H1 (cell line): ENCODE measurements around the gene MMP17. TPM values are rescaled to one million over a fixed set of nuclear protein-coding genes. Genes with fewer than 3 reads are reported as not detected.

ENCODE experiments used
- CTCF ChIA-PET: fragments of 300-600 bp; sonication (Branson Sonifier 250); formaldehyde crosslinking; loops from one replicate; lab custom pipeline; 2021; ENCODE audit not compliant: partially characterized antibody; lab: Charles Lee
- POLR2A ChIA-PET: fragments of 300-600 bp; sonication (Branson Sonifier 250); formaldehyde crosslinking; loops from one replicate; lab custom pipeline; 2021; ENCODE audit warnings: inconsistent platforms; ENCODE audit not compliant: partially characterized antibody; lab: Charles Lee
- DNase-seq, 2 experiments: peaks; one replicate each; pipeline versions ENCODE4 v3.0.0 to v3.0.0-alpha.2; 2010 to 2022; ENCODE audit warnings: low spot score in 2 of 2, low read depth in 1 of 2, mixed read lengths in 1 of 2
- FAIRE-seq: peaks from 2 replicates; lab custom pipeline; 2011; peaks lifted over from hg19 to GRCh38; lab: Jason Lieb, UNC
- H2AFZ ChIP-seq: 2 replicates; pipeline ENCODE4 v1.8.1; 2012; ENCODE audit warnings: low read length, inconsistent platforms
- H2AK5ac ChIP-seq: 2 replicates; pipeline ENCODE4 v1.6.1; 2013; ENCODE audit warnings: low read depth, low read length
- H2BK120ac ChIP-seq: replicated peaks from 2 replicates; pipeline ENCODE3; 2013; ENCODE audit warnings: low read depth, low read length, inconsistent platforms
- H2BK12ac ChIP-seq: 2 replicates; pipeline ENCODE4 v1.6.1; 2013; ENCODE audit warnings: low read depth, low read length
- H2BK15ac ChIP-seq: 2 replicates; pipeline ENCODE4 v1.6.1; 2013; ENCODE audit warnings: low read length
- H2BK20ac ChIP-seq: 2 replicates; pipeline ENCODE4 v1.6.1; 2013; ENCODE audit warnings: low read length
- H2BK5ac ChIP-seq: 2 replicates; pipeline ENCODE4 v1.6.1; 2013; ENCODE audit warnings: low read depth, low read length
- H3K14ac ChIP-seq: 2 replicates; pipeline ENCODE4 v1.6.1; 2013; ENCODE audit warnings: inconsistent platforms; ENCODE audit not compliant: insufficient read length
- H3K18ac ChIP-seq: 2 replicates; pipeline ENCODE4 v1.6.1; 2013; ENCODE audit warnings: low read length; ENCODE audit errors: extremely low read depth
- H3K23ac ChIP-seq: 2 replicates; pipeline ENCODE4 v1.6.1; 2013; ENCODE audit warnings: inconsistent platforms; ENCODE audit not compliant: insufficient read length
- H3K23me2 ChIP-seq: 2 replicates; pipeline ENCODE4 v1.6.1; 2013; ENCODE audit warnings: low read depth, low read length
- H3K27ac ChIP-seq: 2 replicates; pipeline ENCODE4 v1.6.1; 2011; ENCODE audit warnings: low read depth, low read length, inconsistent platforms
- H3K27me3 ChIP-seq, 4 experiments: replicated peaks in 1 of 4; 1 replicate in 1 of 4; 2 replicates in 3 of 4; pipeline versions ENCODE4 v1.6.1 to v1.8.1; 2011 to 2013; ENCODE audit warnings: low read length in 3 of 4, mild to moderate bottlenecking in 3 of 4, inconsistent platforms in 2 of 4, mixed read lengths in 2 of 4, moderate library complexity in 1 of 4; ENCODE audit not compliant: control insufficient read depth in 3 of 4, insufficient read depth in 3 of 4; ENCODE audit errors: extremely low read depth in 1 of 4
- H3K36me3 ChIP-seq, 4 experiments: 2 replicates each; pipeline versions ENCODE4 v1.6.1 to v1.8.1; 2011 to 2013; ENCODE audit warnings: mild to moderate bottlenecking in 4 of 4, low read length in 3 of 4, moderate library complexity in 2 of 4, control low read depth in 1 of 4, inconsistent platforms in 1 of 4; ENCODE audit not compliant: insufficient read depth in 4 of 4, control insufficient read depth in 2 of 4
- H3K4ac ChIP-seq: replicated peaks from 2 replicates; pipeline ENCODE3; 2013; ENCODE audit warnings: low read length, low read depth, mixed read lengths, inconsistent platforms; ENCODE audit not compliant: insufficient read length
- H3K4me1 ChIP-seq, 4 experiments: replicated peaks in 1 of 4; 1 replicate in 1 of 4; 2 replicates in 3 of 4; pipeline versions ENCODE4 v1.6.1 to v1.8.1; 2011 to 2013; ENCODE audit warnings: low read length in 3 of 4, inconsistent platforms in 2 of 4, mixed read lengths in 1 of 4; ENCODE audit not compliant: insufficient read depth in 4 of 4, control insufficient read depth in 3 of 4
- H3K4me2 ChIP-seq, 2 experiments: 2 replicates each; pipeline versions ENCODE4 v1.6.1 to v1.8.1; 2011 to 2013; ENCODE audit warnings: low read depth in 2 of 2, low read length in 2 of 2, control low read depth in 1 of 2, inconsistent platforms in 1 of 2, mild to moderate bottlenecking in 1 of 2; ENCODE audit not compliant: insufficient read depth in 1 of 2
- H3K4me3 ChIP-seq, 4 experiments: fragments of 200-600, 300-600 bp in 1 of 4; sonication (generic), shearing (Covaris generic), sonication (Bioruptor Twin) in 1 of 4; 2 replicates each; pipeline versions ENCODE4 v1.5.1 to v1.8.1; 2011 to 2016; ENCODE audit warnings: low read length in 4 of 4, low read depth in 3 of 4, control low read depth in 2 of 4, inconsistent platforms in 2 of 4, mild to moderate bottlenecking in 2 of 4, mixed read lengths in 1 of 4, moderate library complexity in 1 of 4; ENCODE audit not compliant: insufficient read depth in 2 of 4; ENCODE audit errors: extremely low read depth in 1 of 4
- H3K56ac ChIP-seq: replicated peaks from 2 replicates; pipeline ENCODE3; 2013; ENCODE audit warnings: low read depth, mild to moderate bottlenecking, mixed read lengths, low read length, inconsistent platforms; ENCODE audit not compliant: insufficient read length
- H3K79me1 ChIP-seq: 2 replicates; pipeline ENCODE4 v1.6.1; 2013; ENCODE audit warnings: low read depth, low read length, control low read depth
- H3K79me2 ChIP-seq, 2 experiments: 2 replicates each; pipeline versions ENCODE4 v1.6.1 to v1.8.1; 2012 to 2013; ENCODE audit warnings: low read length in 2 of 2, mild to moderate bottlenecking in 2 of 2, inconsistent platforms in 1 of 2; ENCODE audit not compliant: insufficient read depth in 2 of 2, control insufficient read depth in 1 of 2
- H3K9ac ChIP-seq, 4 experiments: replicated peaks in 1 of 4; 1 replicate in 1 of 4; 2 replicates in 3 of 4; pipeline versions ENCODE4 v1.6.1 to v1.8.1; 2011 to 2013; ENCODE audit warnings: low read depth in 3 of 4, low read length in 3 of 4, control low read depth in 2 of 4, mild to moderate bottlenecking in 2 of 4, moderate library complexity in 2 of 4, inconsistent platforms in 1 of 4; ENCODE audit errors: extremely low read depth in 1 of 4
- H3K9me3 ChIP-seq, 2 experiments: 2 replicates each; pipeline versions ENCODE4 v1.6.1 to v1.8.1; 2012 to 2013; ENCODE audit warnings: mild to moderate bottlenecking in 2 of 2, moderate library complexity in 2 of 2, control low read depth in 1 of 2, inconsistent platforms in 1 of 2, low read depth in 1 of 2, low read length in 1 of 2, mixed read lengths in 1 of 2; ENCODE audit not compliant: insufficient read depth in 2 of 2
- H4K20me1 ChIP-seq, 2 experiments: replicated peaks in 1 of 2; 2 replicates each; pipeline versions ENCODE3 to v1.8.1; 2011 to 2013; ENCODE audit warnings: inconsistent platforms in 2 of 2, low read length in 2 of 2, mild to moderate bottlenecking in 1 of 2; ENCODE audit not compliant: insufficient read depth in 2 of 2, control insufficient read depth in 1 of 2
- H4K5ac ChIP-seq: 2 replicates; pipeline ENCODE4 v1.6.1; 2013; ENCODE audit warnings: low read length, low read depth, mixed read lengths, inconsistent platforms; ENCODE audit not compliant: insufficient read length
- H4K8ac ChIP-seq: 2 replicates; pipeline ENCODE4 v1.8.0; 2013; ENCODE audit warnings: mild to moderate bottlenecking, moderate library complexity, low read length, inconsistent platforms; ENCODE audit not compliant: insufficient read depth; ENCODE audit errors: extremely low read depth
- H4K91ac ChIP-seq: replicated peaks from 2 replicates; pipeline ENCODE3; 2013; ENCODE audit warnings: low read length, mixed read lengths, inconsistent platforms; ENCODE audit not compliant: insufficient read length
- CTBP2 ChIP-seq: IDR thresholded peaks from 2 replicates; pipeline ENCODE4 v1.7.0; 2011; ENCODE audit warnings: borderline replicate concordance, mild to moderate bottlenecking, moderate library complexity, mixed read lengths, low read length; ENCODE audit not compliant: insufficient read depth, insufficient read length
- FOSL1 ChIP-seq: IDR thresholded peaks from 2 replicates; pipeline ENCODE4 v1.6.1; 2011; ENCODE audit warnings: mild to moderate bottlenecking, low read depth, low read length, moderate library complexity; ENCODE audit not compliant: insufficient read depth
- HDAC6 ChIP-seq: IDR thresholded peaks from one replicate; pipeline ENCODE4 v1.7.1; 2012; ENCODE audit warnings: low read depth, mild to moderate bottlenecking, inconsistent platforms, low read length, moderate library complexity
- SAP30 ChIP-seq: fragments of 300-600 bp; sonication (generic); IDR thresholded peaks from 2 replicates; pipeline ENCODE4 v1.7.1; 2012; ENCODE audit warnings: low read length, moderate library complexity, mild to moderate bottlenecking, inconsistent platforms; ENCODE audit not compliant: insufficient read depth, insufficient replicate concordance
- TEAD4 ChIP-seq: IDR thresholded peaks from 2 replicates; pipeline ENCODE4 v1.6.1; 2012; ENCODE audit warnings: low read depth, low read length, inconsistent platforms, mixed read lengths
- USF2 ChIP-seq: IDR thresholded peaks from 2 replicates; pipeline ENCODE4 v1.6.1; 2011; ENCODE audit warnings: low read length, improper control_type of control experiment
- WGBS, 2 experiments: shearing (Covaris generic) in 1 of 2; methylation state at CpG; one replicate each; pipeline versions ENCODE4 v1.1.6 to v1.1.7; 2013 to 2015; ENCODE audit warnings: low lambda C conversion rate in 2 of 2, mixed read lengths in 2 of 2, inconsistent platforms in 1 of 2, low coverage in 1 of 2, missing lambda C conversion rate in 1 of 2; ENCODE audit not compliant: insufficient replicate concordance in 2 of 2, insufficient coverage in 1 of 2, insufficient read length in 1 of 2; ENCODE audit errors: extremely low coverage in 1 of 2, missing lambda C conversion rate in 1 of 2; 5-methylcytosine and 5-hydroxymethylcytosine counted together
- polyA plus RNA-seq, 7 experiments: library from polyadenylated mRNA; depleted of rRNA in 3 of 7; stranded (reverse) in 5 of 7; unstranded in 2 of 7; fragments of >200 nt in 5 of 7; fragments of 200-250 nt in 2 of 7; gene quantifications; 1 replicate in 5 of 7; 2 replicates in 1 of 7; 4 replicates in 1 of 7; pipeline versions ENCODE4 v1.2.1 to v1.2.3, GENCODE V29; 2011 to 2013; ENCODE audit warnings: missing spikeins in 2 of 7, mixed read lengths in 2 of 7
- total RNA-seq: library from RNA; stranded (reverse); fragmentation: NEBNext Ultra II Directional; extraction: Animal tissue kit (Norgen Biotek cat#: 25700); gene quantifications from 2 replicates; pipeline ENCODE4 v1.2.1, GENCODE V29; 2021
- TF ChIP-seq, protein P1 (sequence below), 3 experiments: IDR thresholded peaks; 1 replicate in 2 of 3; 2 replicates in 1 of 3; pipeline versions ENCODE4 v1.5.1 to v1.6.1; 2011; ENCODE audit warnings: low read length in 3 of 3, mild to moderate bottlenecking in 3 of 3, inconsistent platforms in 2 of 3, low read depth in 1 of 3, moderate library complexity in 1 of 3; ENCODE audit not compliant: insufficient read depth in 1 of 3; ENCODE audit errors: control extremely low read depth in 1 of 3

The MMP17 gene
- total and polyA plus RNA-seq, 2 of the 8 experiments (the other 6 are each of a cell fraction or from before 2014, with no cell fraction given): 41.3 to 53.8 TPM

DNA sequence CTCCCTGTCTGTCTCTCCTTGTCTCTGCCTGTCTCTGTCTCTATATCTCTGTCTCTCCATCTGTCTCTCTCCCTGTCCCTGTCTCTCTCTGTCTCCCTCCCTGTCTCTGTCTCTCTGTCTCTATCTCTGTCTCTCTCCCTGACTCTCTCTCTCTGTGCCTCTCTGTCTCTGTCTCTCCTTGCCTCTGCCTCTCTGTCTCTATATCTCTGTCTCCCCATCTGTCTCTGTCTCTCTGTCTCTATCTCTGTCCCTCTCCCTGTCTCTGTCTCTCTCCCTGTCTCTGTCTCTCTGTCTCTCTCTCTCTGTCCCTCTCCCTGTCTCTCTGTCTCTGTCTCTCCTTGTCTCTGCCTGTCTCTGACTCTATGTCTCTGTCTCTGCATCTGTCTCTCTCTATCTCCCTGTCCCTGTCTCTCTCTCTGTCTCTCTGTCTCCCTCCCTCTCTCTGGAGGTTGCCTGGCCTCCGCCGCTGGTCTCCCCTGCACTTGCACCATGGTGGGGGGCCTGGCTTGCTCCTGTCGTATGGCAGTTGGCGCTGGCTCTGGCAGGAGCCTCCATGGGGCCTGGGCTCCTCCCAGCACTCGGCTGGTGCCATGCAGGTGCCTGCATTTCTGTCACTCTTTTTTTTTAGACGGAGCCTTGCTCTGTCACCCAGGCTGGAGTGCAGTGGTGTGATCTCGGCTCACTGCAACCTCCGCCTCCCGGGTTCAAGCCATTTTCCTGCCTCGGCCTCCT is 28.3 kb downstream of the MMP17 start:
- Histone ChIP-seq H3K27me3 (no peaks in the 10 kb centered on the region; a peak in 1 of 7 replicates), H2BK120ac (no peak overlapping the region), H3K79me1 (no peaks in the 10 kb centered on the region), H3K4me2 (peak overlapping the region in 1 of 2 experiments; percentile 26; a peak in 1 of 4 replicates), H4K91ac (no peak overlapping the region), H3K9ac (no peak overlapping the region), H2BK15ac (peak overlapping the region; percentile 16; the same call in 1 of the 2 replicates), H2BK12ac (0 out of 2 replicates have a peak overlapping the region, but pooled peaks have one; percentile 1), H3K9me3 (no peaks in the 10 kb centered on the region), H2AK5ac (no peak overlapping the region), H3K4me3 (no peak overlapping the region), H4K8ac (no peak overlapping the region), H3K23ac (no peak overlapping the region), H3K18ac (no peak overlapping the region), H3K4ac (no peak overlapping the region), H3K79me2 (no peaks in the 10 kb centered on the region), H3K14ac (no peak overlapping the region), H3K36me3 (peaks cover 0 to 2% (median 0%) of the 10 kb centered on the region in 4 experiments; a peak in 1 of 8 replicates), H2AFZ (no peak overlapping the region), H3K23me2 (no peaks in the 10 kb centered on the region; the same call in 1 of the 2 replicates), H2BK5ac (no peak overlapping the region; the same call in 1 of the 2 replicates), H3K4me1 (peaks cover 0 to 17% (median 10%) of the 10 kb centered on the region in 4 experiments; a peak in 6 of 7 replicates), H4K20me1 (no peaks in the 10 kb centered on the region), H3K56ac (no peak overlapping the region), H4K5ac (no peak overlapping the region), H3K27ac (no peak overlapping the region), H2BK20ac (peak overlapping the region; percentile 61; the same call in 1 of the 2 replicates)
- FAIRE-seq (no peak), DNase-seq (no peak)
- WGBS, 2 experiments: 92% methylated on average over 9 of the region's 10 CpGs; no CpG with 5 or more reads in 1 of the 2 experiments
- ChIA-PET CTCF (interaction anchor here (0.9 kb wide), 1 partner anchor 27 kb away, joined by 4 read pairs; no protein-coding TSS in a partner anchor), POLR2A (interaction anchor here (0.9 to 3.1 kb wide), 3 partner anchors 7 to 52 kb away, joined by 3 to 22 read pairs (median 3); no protein-coding TSS in a partner anchor)
- TF ChIP-seq HDAC6 (no peak), USF2 (no peak), FOSL1 (no peak), SAP30 (no peak), CTBP2 (no peak), TEAD4 (no peak)
- TF ChIP-seq, protein P1, sequence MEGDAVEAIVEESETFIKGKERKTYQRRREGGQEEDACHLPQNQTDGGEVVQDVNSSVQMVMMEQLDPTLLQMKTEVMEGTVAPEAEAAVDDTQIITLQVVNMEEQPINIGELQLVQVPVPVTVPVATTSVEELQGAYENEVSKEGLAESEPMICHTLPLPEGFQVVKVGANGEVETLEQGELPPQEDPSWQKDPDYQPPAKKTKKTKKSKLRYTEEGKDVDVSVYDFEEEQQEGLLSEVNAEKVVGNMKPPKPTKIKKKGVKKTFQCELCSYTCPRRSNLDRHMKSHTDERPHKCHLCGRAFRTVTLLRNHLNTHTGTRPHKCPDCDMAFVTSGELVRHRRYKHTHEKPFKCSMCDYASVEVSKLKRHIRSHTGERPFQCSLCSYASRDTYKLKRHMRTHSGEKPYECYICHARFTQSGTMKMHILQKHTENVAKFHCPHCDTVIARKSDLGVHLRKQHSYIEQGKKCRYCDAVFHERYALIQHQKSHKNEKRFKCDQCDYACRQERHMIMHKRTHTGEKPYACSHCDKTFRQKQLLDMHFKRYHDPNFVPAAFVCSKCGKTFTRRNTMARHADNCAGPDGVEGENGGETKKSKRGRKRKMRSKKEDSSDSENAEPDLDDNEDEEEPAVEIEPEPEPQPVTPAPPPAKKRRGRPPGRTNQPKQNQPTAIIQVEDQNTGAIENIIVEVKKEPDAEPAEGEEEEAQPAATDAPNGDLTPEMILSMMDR (IDR thresholded peaks at IDR 0.05; ENCODE audit: control extremely low read depth in 1 of 3, insufficient read depth in 1 of 3, low read depth in 1 of 3, low read length in 3 of 3): no peak
